ENCODE results near the gene TAGLN3. TPM values are rescaled to one million over a fixed set of nuclear protein-coding genes. Genes with fewer than 3 reads are reported as not detected.

TAGLN3 gene
- not detected for polyA plus RNA-seq (2013, experiment 1 of 2; ENCODE audit: insufficient read length)
- polyA plus RNA-seq (2013, experiment 2 of 2; ENCODE audit: insufficient read length) = 1.0 TPM

DNA sequence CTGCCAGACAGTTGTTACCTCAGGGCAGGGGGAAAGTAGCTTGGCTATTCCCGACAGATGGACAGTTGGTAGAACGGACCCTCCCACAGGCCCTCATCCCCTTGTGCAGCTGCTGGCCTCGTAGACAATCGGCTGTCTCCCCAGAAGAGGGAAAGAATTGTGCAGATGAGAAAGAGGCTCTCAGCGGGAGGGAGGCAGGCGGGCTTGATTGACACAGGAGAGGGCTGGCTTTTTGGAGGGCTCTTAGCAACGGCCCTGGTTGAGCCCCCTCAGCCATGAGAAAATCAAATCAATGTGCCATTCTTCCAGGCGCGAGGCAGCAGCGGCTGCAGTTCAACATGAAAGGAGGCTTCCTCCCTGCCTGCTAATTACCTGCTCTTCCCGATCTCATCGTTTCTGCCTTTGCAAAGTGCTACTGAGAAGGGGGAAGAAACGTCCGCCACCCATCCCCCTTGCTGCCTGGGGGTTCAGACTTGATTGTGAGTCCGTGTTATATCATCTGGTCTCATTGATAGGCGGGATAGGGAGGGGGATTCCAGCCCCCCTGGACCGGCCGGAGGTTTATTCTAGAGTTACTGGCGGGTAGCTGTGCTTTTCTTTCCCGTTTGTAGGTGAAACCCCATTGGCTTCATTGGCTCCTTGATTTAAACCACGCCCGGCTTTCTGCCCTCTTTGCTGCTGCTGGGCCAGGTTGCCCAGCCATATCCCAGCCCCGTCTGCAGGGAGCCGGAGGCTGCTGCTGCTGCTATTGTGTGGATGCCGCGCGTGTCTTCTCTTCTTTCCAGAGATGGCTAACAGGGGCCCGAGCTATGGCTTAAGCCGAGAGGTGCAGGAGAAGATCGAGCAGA, at the start of gene TAGLN3:
TSS of gene TAGLN3 (plus strand) at position 287 of the 848 bp plus-strand sequence. CDS start at position 788, 501 bp downstream.
- peak; percentile 15 for DNase-seq

DNA sequence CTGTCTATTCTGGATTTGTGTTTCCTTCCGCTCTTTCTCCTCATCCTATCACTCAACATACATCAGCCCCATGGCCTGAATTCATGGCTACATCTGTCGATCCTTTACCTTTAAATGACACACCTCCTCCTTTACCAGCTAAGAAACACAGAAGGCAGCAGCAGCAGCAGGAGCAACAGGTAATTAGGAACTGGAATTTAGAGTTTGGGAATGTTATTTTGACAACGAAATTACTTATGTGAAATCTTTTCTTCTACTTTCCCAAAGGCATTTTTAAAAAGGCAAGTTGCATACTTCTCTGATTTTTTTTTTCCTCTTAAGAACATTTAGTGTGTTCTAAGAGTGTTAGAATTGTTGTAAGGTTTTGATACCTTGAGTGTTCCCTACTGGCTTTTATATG, 49.0 kb upstream of the TAGLN3 start:
- DNase-seq = no peak

DNA sequence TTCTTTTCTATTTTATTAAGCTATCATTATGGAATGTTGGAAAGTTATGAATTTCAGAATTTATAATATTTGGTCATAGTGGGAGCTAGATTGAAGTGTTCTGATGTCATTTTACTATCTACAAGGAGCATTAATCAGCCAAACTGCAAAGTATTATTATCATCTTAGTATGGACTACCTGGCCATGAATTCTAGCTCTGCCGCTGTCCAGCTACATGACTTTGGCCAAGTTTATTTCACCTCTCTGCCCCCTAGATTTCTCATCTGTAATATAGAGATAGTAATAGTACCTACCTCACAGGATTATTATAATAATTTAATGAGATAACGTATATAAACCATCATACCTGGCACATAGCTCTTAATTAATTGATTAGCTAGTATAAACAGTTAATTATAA, 47.7 kb upstream of the TAGLN3 start:
- DNase-seq = no peak

DNA sequence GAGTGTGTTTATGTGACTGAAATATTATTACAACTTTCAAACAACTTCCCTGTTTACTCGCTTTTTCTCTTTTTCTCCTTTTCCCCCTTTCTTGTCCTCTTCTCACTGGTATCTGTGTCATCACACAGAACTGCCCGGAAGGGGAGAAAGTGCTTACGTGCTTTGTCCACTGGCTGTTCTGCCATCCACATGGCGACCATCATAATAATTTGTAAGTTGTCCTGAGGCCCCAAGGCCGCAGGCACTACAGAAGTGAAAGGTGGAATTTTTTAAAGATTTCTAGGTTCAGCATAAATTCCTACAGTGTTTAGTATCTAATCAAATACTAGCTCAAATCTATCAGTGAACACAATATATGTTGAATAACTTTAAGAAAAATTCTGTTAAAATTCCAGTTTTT, 46.6 kb upstream of the TAGLN3 start:
- no peak for DNase-seq

DNA sequence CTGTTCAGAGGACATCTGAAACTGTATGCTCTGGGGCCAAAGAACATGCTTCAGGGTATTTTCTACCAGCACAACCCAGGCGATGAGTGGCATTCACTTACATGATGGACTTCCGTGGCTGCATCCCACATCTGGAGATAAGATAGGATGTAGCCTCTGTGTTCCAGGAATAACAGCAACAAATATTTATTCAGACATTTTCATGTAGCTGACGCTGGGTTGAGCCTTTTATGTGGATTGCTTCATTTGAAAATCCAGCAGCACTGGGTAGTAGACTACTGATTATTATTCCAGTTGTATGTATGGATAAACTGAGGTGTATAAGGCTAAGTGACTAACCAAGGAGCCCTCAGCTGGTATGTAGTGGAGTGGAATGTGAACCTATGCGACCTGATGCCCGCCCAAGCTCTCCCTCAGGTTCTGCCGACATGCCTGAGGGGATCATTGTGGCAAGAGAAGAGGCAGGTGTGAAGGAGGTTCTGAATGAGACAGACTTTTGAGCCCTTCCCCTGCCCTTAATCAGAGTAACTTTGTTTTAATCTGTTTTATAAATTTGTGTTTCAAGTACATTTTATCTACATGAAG, 45.8 kb upstream of the TAGLN3 start:
- DNase-seq = no peak

DNA sequence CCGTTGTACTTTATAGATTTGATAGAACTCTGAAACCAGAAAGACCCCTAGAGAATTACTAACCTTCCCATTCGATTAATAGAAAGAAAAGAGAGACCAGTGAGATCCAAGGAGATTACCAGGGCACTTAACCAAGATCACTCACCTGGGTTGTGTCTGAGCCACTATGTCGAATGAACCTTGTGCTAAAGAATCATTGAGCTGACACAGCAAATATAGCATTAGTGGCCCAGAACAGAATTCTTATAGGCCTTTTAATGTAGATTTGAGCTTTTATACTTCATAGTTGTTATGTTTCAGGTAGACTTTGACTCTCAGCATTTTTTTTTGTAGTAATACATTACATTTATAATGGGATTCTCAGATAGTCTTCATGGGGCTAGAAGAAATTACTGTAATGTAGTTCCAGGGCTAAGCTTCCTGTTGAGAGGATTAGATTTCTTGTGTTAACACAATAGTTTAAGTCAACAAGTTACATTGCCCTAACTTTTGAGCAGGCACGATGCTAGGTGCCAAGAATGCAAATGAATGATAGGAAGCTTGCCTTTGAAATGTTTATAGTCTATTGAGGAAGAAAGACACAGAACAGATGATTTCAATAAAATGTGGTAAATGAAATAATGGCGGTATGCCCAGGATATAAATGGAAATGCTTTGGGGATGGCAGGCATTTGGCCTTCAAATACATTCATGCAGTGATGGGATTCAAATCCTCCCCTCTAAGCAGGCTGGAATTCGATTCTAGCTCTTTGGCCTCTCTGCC, 44.3 kb upstream of the TAGLN3 start:
- peak; percentile 84 for DNase-seq

DNA sequence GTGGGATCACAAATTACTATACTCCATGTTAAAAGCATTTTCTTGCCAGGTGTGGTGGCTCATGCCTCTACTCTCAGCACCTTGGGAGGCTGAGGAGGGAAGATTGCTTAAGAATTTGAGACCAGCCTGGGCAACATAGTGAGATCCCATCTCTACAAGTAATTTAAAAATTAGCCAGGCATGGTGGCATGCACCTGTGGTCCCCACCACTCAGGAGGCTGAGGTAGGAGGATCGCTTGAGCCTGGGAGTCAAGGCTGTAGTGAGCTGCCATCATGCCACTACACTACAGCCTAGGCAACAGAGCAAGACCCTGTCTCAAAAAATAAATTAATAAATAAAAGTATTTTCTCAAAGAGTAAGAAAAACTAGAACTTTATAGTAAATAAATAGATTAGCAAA, 42.8 kb upstream of the TAGLN3 start:
- no peak for DNase-seq

DNA sequence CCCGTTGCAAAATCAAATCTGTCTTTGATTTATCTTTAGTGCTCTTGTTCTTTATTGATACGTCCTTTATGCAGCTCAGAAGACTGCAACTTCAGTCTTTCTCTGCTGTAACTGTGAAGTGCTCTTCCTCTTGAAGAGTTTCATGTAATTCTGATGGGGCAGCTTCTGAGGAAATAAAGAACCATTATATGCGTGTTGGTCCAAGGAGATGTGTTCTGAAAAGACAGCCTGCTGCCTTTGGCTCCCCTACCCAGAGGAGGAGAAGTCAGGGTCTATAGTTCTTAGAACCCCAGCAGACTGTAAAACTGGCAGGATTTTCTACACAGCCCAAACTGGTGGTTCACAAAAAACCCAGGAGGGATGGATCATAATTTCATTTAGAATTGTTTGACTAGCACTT, 42.3 kb upstream of the TAGLN3 start:
- DNase-seq = no peak

DNA sequence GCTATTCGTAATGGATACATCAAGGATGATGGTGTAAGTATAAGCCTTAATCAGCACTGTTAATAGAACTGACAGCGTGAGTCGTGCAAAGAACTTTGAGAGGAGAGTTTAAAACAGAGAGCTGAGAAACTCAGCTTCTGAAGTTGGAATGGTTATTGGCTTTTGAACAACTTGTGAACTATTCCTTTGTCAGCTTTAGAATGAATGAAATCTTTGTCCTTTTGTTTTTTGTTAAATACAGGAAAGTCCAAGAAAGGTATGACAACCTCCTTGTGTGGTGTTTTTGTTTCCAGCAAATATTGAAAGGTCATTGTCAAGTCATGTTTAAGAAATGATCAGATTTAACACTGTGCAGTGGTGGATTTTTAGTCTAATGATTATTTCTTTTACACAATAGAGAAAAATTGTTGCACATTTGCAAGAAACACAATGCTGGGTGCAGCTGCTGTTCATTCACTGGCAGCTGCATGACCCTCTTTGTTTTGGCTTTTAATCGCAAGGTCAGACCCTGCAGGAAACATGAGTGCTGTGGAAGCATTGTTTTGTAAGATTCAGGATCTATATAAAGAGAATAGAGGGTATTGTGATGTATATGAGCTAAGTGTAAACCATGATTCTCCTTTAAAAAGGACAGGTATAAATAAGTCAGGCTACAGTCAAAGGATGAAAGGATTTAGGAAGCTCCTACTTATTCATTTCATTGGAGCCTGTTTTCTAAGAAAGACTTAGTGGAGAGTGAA, 41.6 kb upstream of the TAGLN3 start:
- DNase-seq = no peak

DNA sequence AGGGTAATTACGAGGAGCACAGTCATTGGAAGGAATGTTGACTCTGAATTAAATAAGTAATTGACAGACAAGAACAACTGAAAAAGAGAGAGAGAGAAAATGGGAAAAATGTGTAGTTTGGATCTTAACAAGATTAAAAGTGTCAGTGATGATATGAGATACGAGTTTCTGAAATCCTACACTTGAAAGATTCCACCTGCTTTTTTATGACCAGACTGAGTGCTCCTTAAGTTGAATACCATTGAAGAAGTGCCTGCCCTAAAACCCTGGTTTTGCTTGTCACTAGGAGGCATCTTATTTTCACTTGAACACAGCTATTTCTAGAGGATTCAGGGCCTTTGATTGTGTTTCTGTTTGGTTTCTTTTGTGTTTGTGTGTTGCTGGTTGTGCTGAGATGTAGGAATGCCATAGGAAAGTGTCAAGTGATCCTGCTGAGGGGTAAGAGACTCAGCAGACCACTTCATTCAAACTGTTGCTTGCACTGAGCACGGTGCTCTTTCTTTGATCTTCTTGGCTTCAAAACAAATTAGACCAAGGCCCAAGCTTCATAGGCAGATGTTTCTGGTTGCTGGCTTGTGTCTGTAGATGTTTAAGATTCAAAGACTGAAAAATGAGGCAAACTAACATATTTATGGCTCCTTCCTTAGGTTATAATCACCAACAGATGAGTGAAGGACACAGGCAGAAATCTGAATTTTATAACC, 37.1 kb upstream of the TAGLN3 start:
- no peak for DNase-seq

DNA sequence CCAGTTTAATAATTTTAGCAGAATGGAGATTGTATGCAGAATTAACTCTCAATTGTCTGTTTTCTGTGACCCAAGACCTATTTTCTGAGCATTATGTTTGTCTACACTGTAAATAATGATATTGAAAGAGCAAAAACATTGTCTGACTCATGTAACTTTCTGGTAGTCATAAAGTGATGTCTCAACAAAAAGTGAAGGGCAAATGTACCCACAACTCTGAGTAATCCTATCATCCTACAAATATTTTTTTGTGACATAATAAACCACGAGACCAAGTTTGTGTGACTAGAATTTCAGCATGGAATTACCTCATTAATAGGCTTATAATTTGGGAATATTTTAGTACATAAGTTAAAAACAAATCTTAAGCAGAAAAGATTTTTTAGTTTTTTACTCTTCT, 35.3 kb upstream of the TAGLN3 start:
- DNase-seq = peak; percentile 54

DNA sequence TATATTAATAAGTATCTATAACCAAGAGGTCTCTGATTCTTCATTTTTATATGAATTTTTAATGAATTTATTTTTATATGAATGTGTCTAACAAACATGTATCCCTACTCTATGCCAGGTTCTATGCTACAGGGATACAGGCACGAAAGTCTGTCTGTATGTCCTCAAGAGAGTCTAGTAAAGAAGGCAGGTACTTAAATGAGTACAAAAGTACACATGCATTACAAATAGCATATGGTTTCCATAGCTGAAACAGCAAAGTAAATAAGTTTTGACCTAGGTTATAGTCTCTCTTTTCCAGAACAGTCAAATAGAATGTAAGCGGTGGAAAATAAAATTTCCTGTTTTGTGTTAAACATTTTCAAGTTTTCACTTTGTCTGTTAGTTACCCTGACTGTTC, 33.2 kb upstream of the TAGLN3 start:
- DNase-seq = no peak

DNA sequence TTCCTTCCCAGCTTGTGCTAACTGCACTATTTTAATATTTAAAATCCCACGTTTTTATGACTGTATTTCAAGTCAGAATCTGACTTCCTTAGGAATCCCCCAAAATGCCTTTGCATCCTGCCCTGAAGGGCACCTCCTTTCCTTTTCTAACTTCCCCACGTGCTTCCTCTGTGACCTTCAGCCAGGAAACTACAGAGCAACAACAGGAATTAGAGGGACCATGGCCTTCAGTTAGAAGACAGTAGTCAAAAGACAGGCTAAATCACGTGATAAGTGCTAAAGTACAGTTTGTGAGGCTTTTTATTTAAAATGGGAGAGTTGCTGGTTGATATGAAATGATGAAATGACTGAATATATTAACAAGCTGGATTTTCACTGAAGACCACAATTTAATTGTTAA, 31.7 kb upstream of the TAGLN3 start:
- no peak for DNase-seq

DNA sequence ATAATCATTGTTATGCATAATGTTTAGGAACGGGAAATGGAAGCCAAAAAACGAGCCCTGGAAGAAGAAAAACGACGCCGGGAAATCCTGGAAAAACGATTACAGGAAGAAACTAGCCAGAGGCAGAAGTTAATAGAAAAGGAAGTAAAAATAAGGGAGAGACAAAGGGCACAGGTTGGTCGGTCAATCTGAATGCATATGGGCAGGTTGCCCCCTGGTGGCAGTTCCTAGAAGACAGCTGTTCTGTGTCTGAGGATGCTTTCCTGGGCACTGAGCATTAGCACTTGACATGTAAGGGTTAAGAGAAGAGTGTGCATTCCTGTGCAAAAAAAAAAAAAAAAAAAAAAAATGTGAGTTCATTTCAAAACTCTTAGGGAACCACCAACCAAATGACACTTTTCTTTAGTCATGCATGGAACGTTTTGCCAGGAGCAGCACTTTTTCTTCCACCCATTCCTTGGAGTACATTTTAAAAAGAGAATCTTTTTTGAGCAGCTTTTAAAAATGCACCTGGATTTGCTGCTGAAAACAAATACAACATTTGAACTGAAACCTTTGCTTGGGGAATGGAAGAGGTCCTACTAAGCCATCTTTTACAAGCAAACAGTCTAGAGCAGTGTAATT, 31.0 kb upstream of the TAGLN3 start:
- DNase-seq = peak; percentile 80

DNA sequence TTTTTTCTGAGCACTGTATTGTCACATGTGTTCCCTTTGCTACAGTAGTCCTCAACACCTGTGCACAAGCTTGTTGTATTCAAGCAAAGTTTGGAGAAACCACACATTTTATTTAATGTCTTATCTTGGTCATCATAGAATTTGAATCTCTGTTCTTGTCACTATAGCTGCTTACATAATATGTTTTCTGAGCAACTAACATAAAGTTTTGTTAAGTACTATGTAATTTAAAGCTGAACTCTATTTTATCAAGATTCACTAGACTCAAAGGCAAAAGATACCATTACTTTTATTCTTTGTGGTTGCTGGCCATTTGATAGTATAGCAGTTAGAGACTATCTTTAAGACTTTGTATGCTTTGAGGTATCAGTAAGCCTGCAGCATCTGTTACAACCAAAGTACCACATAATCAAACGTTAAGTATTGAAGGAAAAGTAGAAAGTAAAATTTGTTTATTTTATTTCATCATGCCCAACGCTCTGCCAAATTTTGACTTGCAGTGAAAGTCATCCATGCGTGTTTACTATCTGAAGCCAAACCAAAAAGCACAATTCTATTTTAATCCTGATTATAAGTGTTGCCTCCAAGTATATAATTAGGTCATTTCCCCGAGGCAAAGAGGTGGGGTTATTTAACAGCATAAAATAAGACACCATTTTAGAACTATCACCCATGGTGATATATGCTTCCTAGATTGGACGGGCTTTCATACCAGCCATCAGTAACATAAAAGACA, 30.2 kb upstream of the TAGLN3 start:
- DNase-seq = no peak

DNA sequence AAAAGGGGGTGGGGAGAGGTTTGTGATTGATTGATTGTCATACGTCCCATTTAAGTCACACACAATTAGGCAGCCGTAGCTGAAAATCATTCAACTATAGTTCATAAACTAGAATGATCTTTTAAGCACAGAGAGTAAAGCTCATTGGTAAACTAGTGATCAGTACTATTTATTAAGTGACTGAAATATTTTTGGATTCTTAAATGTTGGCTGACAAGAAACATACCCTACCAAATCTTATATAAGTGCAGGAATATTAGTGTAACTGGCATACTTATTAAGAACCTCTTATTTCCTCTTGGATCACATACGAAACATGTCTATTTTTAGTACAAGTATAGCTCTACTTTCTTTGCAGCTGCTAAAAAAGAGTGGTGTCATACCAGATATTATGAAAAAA, 28.3 kb upstream of the TAGLN3 start:
- no peak for DNase-seq

DNA sequence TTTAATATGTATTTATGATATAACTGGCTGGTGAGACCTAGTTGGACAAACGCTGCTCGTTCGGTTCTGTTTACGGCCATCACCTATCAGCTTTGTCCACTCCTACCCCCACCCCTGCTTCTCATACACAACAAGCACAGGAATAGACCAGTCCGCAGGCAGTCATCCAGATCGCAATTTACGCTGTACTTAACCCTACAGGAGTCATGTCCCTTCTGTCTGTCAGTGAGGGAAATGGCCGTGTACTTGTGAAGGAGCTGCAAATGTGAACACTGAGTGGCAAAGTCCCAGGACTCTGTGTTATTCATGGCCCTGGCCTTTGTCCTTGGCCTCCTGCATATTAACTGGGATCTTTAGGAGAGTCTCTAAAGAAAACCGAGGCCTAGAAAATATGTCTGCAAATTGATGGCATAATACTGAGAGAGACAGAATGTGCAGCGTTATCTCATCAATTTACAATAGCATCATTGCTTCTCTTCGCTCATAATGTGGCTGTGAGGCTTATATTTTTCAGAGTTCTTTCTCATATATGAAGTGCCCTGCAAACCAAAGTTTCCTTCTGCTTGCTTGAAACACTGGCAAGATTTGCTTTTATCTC, 27.1 kb upstream of the TAGLN3 start:
- no peak for DNase-seq

DNA sequence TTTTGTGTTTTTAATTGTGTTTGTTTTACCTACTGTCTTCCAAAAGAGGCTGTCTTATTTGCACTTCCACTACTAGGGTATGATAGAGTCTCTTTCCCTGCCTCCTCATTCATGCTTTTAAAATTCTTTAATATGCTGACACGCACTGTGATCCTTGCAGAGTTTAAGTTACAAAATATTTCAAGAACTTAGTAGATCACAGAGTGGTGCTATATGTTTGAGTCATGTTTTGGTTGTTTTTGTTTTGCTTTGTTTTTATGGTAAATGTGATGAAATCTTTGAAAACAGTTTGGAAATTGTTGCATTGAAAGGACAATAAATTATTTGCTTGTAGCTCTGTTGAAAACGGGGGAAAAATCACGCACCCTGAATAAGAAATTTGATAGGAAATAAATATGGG, 25.8 kb upstream of the TAGLN3 start:
- DNase-seq = no peak

DNA sequence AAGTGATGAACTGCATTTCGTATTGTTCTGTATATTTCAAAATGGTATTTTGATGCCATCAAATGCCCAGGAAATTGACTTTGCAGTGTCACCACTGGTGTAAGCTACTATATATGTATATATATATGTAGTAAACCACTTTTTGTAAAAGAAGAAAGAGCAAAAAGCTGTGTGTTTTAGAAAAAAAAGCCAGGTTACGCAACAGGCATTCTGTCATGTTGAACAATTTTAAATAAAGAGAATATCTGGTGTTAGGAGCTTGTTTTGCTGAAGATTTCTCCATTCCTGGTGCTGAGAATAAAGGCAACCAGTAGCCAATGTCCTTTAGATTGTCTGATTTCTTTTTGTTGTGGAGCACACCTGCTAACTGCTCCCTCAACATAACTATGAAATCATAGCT, 23.6 kb upstream of the TAGLN3 start:
- no peak for DNase-seq

DNA sequence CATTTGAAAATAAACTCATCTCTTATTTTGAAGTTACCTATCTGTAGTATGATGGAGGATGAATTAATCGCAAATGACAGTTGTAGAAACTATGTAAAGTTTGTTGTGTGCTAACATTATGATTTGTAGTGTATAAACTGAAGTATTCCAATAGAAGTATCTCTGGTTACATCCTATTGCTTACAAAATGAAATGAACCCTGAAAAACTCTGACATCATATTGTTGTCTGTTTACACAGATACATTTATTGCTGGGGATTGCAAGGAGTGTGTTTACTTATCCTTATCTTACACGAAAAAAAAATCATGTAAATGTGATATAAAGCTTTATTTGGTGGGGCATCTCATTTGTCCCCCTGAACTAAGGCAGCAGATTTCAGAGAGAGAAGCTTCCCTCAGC, 22.5 kb upstream of the TAGLN3 start:
- no peak for DNase-seq
